HG03354 (cell line): ENCODE measurements around the gene IKZF3.
A peak's percentile ranks its signal among the peaks of the same experiment; 100 is the strongest.
"Not testable (repeated sequence)": the region's sequence is repeated elsewhere in the genome, so short reads cannot be mapped to it uniquely, and the experiment has no call there.

ENCODE experiments used
- ATAC-seq: cut with Tn5 transposase; IDR thresholded peaks from one replicate; pipeline ENCODE4 v1.9.1; 2021; ENCODE audit warnings: mild to moderate bottlenecking; ENCODE audit not compliant: unreplicated experiment, poor library complexity, severe bottlenecking

IKZF3 gene

DNA sequence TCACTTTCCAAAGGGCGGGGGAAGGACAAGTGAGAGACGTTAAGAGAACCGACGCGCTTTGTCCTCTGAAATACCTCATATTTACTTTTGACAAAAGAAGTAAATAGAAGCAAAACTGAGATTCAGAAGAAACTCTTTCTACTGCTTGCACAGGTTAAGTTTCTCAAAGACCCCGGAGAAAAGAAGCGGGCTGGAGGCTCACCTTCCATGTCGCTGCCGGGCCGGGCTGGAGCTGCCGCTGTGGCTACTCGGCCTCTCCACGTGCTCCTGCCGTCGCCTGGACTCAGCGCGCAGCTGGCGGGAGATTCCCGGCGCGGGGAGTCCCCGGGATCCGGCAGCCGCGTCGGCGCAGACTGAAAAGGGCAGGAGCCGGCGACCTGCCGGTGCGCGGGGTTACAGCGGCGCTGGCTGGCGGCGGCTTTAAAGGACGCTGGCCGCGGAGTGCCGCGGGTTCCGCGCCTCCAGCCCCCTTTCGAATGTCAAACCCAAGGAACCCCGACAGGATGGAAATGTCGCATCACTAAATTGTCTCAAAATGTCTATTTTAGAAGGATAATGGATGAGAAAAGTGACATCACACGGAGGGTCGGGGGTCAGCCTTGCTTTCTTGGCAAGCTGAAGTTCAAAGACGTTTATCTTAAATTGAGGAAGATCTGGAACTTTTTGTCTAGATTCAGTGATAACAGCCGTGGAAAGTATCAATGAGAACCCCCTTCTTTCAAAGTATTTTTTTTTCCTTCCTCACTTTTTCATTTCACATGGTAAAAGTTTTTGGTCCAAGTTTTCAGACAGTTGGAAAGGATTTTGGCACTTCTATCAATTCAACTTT is at the start of gene IKZF3:
Gene IKZF3, minus strand, starts transcription at position 395 of the 829 bp plus-strand sequence. Its CDS starts 186 bp downstream, at position 209.
- ATAC-seq = peak; percentile 41

DNA sequence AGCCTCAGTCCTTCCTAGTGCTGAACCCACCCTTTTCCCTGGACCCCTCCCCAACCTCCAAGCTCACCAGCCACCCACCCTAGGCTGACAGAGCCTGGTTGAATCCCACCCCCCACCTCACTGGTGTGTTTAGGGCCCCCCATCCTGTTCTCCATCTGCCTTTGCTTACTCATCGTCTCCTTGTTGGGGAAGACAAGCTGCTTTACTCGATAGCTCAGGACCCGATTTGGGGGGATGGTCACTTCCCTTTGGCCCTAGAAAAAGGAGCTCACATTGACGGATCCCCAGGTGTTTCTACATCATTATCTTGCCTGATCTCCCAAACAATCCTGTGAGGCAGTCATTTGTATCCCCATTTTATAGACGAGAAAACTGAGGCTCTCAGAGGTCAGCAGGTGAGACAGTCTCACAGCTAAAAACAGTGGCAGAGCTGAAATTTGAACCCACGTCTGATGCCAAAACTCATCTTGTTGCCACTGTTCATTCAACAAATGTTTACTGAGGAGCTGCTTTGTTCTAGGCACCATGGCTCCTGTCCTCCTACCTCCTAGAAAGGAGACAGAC is 44.8 kb upstream of the IKZF3 start:
- no peak for ATAC-seq

DNA sequence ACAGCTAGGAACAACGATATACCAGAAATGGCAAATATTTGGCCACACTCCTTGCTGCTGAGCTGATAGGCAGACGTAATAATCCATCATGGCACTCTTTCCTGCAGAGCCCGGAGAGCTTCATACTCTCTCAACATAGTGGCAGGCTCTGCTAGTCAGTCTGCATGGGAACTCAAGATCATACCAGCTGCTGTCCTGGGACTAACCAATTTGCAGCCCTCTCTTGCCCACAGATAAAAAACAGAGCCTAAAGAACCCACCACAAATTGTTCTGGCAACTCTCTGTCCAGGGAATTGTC is 40.8 kb upstream of the IKZF3 start:
- no peak for ATAC-seq

DNA sequence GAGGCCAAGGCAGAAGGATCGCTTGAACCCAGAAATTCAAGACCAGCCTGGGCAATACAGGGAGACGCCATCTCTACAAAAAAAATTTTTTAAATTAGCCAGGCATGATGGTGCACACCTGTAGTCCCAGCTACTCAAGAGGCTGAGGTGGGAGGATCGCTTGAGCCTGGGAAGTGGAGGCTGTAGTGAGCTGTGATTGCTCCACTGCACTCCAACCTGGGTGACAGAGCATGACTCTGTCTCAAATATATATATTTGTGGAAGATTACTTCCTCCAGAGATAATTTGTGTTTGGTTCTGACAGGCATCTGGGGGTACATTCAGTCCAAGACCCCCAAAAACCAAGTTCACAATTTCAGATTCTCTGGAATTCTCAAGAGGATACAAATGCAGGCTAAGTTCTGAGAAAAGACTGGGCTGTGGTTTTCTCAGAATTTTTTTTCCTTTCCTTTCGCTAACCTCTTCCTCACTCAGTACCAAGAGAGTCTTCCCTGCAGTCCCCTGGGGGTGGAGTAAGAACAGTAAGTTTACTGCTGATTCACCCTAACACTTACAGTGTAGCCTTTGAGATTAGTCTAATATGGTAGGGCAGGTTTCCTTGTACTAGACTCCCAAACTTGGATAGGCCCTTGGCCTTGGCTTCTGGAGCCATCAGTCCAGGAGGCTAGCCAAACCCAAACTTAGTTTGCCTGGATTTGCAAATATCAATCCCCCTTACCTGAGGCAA is 39.2 kb upstream of the IKZF3 start:
- no peak for ATAC-seq

DNA sequence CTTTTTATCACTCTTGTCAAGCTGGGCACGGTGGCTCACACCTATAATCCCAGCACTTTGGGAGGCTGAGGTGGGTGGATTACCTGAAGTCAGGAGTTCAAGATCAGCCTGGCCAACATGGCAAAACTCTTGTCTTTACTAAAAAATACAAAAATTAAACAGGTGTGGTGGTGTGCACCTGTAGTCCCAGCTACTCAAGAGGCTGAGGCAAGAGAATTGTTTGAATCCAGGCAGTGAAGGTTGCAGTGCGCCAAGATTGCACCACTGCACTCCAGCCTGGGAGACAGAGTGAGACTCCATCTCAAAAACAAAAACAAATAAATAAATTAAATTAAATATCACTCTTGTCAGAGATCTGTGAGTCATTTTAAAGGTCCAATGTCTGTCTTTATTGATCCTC is 37.9 kb upstream of the IKZF3 start:
- not testable (repeated sequence) for ATAC-seq

DNA sequence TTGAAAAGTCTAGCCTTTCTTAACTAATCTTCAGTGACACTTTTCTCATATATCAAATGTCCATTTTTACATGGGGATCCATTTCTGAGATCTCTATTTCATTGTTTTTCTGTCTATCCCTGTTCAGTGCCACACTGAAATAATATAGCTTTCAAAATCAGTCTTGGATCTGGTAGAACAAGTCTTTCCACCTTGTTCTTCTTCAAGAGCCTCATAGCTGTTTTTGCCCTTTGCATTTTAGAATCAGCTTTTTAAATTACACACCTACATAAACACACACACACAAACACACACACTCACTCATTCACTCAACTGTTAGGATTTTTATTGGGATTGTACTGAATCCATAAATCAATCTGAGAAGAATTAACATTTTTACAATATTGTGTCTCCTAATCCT is 35.1 kb upstream of the IKZF3 start:
- no peak for ATAC-seq

DNA sequence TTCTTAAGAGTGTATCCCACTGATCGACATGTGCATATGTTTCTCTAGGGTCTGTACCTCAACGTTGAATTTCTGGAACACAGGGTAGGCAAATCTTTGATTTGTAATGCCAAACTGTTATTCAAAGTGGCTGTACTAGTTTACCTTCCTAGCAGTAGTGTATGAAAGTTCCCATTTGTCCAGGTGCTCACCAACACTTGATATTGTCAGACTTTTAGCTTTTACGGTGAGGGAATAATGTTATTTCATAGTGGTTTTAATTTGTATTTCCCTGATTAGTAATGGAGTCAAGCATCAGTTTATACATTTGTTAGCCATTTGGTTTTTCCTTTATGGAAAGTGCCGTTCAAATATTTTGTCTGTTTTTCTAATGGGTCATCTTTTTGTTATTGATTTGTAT is 34.0 kb upstream of the IKZF3 start:
- ATAC-seq = no peak

DNA sequence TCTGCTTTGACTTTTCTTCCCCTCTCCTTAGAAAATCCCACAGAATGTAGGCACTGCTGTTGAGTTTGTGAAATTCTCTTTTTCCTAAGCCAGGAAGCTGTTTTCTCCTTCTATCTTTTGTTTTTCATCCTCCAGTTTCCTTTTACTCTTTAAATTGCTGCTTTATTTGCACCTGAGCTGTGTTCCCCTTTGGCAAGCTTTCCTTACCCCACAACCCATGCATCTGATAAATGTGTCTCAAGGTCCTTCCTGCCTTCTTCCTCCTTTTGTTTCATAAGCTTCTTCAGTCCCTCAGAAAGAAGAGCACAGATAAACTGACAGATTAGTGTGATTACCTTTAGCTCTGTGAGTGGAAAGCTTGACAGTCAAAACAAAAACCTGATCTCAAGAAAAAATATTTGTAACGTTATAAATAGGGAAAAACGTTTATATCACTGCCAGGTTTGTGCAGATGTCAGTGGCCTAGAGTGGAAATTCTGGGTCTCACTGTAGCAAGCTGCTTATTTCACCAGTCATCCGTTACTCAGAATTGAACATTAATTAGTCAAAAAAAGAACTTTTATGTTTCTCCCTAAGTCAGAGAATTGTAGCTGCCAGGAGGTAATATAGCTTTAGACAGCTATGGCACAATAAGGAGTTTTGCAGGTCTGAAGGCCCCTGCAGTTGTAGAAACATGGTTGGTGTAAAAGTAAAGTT is 30.7 kb upstream of the IKZF3 start:
- no peak for ATAC-seq

DNA sequence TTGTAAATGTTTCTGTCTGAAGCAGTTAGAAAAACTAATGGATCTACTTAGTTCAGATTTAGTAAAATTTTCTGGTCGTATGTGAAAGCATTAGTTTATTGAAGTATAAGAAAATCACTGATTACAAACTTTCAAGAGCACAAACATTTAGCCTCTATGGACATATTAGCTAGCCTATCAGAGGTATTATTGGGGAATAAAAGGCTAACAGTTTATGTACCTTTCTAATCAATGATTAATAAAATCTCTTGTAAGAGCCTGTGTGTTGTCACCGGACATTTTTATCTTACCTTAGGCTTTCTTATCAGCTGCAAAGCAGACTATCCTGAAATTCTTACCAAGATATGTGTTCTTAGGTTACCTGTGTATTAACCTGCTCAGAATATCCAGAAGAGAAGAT is 25.1 kb upstream of the IKZF3 start:
- ATAC-seq = no peak

DNA sequence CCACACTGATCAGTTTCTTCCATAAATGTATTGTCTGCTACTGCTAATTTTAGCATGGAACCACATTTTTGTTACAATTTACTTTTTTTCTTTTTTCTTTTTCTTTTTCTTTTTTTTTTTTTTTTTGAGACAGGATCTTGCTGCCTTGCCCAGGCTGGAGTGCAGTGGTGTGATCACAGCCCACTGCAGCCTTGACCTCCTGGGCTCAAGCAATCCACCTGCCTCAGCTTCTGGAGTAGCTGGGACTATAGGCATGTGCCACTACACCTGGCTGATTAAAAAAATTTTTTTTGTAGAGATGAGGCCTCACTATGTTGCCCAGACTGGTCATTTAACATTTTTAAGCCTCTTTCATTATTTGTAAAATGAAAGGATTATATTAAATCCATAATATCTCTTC is 23.0 kb upstream of the IKZF3 start:
- ATAC-seq = no peak

DNA sequence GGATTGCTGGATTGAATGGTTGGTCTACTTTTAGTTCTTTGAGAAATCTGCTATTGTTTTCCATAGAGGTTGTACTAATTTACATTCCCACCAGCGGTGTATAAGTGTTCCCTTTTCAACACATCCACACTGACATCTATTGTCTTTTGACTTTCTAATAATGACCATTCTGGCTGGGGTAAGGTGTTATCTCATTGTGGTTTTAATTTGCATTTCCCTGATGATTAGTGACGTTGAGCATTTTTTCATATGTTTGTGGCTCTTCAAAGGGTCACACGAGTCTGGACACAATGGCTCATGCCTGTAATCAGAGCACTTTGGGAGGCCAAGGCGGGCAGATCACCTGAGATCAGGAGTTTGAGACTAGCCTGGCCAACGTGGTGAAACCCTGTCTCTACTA is 22.0 kb upstream of the IKZF3 start:
- ATAC-seq = not testable (repeated sequence)

DNA sequence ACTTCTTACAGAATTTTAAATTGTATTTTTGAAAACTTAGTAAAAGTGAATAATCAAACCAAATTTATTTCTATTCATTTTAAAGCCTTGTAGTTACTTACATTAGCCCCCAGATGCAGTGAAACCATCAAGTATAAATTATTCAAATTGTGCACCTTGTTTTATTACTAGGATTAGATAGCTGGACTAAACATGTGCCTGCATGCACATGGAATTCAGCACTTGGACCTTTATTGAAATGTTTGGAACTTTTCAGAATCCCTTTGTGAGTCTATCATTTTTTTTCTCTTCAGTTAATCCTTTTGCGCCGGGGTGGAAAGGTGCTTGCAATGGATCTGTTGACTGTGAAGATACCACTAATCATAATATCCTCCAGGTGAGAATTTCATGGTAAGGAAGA is 8.6 kb upstream of the IKZF3 start:
- no peak for ATAC-seq

DNA sequence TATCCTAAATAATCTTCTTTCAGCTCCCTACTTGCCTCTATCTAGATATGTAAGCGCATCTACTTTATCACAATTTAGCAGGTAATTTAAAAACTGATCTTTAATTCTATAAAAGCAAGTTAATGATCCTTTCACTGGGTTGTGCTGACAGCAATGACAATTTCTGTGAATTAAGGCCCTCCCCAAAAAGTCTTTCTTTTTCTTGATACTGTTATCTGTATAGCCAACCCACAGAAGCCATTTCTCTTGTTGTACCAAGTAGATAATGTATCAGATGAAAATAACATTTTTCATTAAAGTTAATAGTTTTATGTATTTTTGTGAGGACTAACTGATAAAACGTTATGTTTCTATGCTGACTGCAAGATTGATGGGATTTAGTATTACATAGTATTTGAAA is 7.7 kb upstream of the IKZF3 start:
- ATAC-seq = no peak

DNA sequence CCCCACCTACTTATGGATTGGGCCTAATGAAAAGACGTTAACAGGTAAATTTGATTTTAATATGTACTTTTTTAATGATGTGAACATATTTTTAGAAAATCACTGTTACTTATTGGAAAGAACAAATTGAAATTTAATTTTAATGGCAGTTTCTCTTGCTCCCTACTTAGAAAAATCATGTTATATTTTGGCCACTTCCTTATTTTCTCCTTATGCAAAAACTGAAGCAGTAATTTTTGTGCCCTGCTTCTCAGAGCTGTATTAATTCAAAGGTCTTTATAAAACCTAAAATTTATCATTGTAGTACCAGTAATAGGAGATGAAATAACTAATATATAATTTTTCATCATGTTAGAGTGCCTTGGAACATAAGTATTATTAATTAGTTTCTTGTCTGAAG is 6.7 kb upstream of the IKZF3 start:
- ATAC-seq = no peak

DNA sequence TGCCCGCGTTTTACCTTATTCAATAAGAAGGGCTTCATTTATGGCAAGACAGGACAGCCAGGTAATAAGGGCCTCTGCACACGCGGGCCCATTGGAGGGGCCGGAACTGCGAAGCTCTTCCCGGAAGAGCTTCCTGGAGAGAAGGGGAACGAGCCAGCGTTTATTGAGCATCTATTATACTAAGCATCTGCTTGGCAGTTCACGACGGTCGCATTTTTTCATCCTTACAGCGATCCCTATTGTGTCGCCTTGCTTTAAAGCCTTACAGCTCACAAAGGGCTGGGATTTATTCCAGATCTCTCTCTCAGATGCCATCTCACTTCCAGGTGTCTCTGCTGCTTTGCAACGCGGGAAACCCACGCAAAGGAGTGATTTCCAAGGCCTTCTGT is 4.4 kb upstream of the IKZF3 start:
- ATAC-seq = no peak

DNA sequence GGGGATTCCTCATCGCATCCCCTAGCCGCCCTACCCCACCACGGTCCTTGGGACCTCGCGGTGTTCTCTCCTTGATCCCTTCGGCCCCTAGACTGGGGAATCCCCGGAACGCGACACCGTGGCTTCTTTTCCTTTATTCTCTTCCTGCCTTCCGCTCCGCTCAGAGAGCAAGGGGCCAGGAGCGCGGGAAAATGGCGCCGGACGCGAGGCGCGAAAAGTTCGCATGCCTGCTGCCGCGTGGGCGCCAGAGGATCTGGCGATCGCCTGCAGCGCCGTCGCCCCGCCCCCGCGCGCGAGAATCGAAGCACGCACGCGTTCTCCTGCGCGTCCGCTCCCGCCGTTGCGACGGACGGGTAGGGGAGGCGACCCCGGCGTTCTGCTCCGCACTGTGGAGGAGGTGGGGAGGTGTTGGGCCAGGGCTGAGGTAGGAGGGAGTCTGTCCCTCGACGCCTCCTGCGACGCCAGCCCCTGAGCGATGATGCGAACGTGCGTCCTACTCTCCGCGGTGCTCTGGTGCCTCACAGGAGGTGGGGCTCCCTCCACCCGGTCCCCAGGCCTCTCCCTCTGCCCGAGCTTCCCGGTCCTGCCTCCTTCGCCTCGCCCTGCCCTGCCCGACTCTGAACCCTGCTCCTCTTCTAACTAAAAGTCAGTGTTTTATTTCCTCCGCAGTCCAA is 3.9 kb upstream of the IKZF3 start, which contains the start of gene ZPBP2:
Gene ZPBP2, plus strand, starts transcription at position 323 of the 674 bp plus-strand sequence. Its CDS starts 153 bp downstream, at position 476.
- ATAC-seq = no peak

DNA sequence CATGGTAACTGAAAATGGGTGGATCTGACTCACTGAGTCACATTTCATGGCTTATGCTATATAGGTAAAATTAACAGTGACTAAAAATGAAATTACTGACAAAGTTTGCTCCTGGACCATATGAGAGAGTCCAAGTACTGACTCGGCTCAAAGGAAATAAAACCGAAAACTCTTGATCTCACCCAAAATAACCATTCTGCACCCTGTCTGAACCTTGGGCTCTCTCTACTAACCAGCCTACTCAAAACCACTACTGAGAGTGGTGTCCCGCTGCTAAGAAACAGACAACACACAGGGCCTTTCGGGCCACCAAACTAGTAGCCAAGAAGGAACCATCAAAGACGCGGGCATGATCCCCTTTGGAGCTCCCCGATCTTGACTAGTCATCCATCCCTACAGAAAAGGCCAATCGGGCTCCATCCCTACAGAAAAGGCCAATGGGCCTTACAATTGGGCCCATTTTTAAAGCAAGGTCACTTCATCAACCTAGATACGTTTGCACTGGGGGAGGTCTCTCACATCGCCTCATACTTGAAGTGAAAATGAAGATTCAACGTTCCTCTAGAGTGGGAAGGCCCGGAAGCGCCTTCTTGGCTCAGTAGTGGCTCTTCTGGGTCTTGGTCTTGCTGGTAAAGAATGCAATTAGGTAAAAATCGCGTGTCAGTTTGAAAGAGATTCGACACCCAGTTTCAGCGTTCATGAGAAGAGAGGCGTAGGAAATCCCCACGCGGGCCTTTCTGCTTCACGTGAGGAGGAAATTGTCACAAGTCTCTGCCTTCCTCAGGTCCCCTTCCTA is 3.2 kb upstream of the IKZF3 start:
- peak; percentile 68 for ATAC-seq

DNA sequence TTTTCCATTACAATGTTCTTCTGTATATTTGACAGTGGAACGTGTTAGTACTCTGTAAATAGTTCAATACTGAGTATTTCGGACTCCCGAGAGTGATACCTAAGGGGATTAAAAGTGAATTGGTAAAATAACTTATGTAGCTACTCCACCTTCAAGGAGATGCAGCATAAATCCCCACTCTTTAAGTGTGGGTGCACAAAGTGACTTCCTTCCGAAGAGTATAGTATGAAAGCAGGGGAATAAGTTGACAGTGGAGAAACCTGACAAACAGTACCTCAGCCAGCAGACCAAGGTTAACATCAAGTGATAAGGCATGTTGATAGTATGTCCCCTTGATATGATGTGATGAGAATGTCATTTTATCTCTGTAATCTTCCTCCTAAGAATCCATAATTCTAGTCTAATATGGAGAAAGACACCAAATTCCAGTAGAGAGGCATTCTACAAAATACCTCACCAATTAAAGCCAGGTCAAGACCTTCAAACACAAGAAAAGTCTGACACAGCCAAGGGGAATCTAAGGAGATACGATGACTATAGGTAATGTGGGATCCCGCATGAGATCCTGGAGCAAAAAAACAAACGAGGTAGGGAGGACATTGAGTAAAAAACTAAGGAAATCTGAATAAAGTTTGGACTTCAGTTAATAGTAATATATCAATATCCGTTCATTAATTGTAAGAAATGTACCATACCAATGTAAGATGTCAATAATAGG is 2.1 kb upstream of the IKZF3 start:
- no peak for ATAC-seq
